HuH-7 (cell line): Measurements from ENCODE around the gene FRMD3.
"Not testable (repeated sequence)": the region's sequence is repeated elsewhere in the genome, so short reads cannot be mapped to it uniquely, and the experiment has no call there.

Experiments
- DNase-seq: peaks from one replicate; pipeline ENCODE4 v3.0.0; 2011; ENCODE audit warnings: low spot score

The FRMD3 gene

GRCh38 chr9:83521411-83521810, 16.8 kb downstream of the FRMD3 start:
- DNase-seq = no peak

DNA sequence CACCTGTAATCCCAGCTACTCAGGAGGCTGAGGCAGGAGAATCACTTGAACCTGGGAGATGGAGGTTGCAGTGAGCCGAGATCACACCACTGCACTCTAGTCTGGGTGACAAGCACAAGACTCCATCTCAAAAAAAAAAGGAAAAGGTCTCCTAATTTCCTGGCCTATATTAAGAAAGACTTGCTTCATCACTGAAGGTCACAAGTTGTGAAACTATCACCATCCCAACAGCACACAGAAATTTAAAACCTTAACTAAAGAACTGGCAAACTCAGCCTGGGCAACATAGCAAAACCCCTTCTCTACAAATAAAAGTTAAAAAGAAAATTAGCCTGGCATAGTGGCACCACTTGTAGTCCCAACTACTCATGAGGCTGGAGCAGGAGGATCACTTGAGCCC, 17.2 kb downstream of the FRMD3 start:
- DNase-seq = no peak

DNA sequence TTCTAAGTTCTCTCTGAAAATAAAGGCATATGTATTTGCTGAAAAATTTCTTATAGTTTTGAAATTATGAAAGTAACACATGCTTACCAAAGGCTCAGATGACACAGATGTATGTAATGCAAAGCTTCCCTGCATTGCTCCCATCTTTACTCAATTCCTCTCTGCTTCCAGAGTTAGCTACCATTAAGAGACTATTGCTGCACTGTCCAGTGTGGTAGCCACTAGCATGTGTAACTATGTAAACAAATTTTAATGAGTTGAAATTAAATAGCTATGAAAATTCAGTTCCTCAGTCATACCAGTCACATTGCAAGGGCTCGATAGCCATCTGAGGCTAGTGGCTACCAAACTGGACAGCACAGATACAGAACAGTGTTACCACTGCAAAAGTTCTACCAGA, 17.9 kb downstream of the FRMD3 start:
- no peak for DNase-seq

DNA sequence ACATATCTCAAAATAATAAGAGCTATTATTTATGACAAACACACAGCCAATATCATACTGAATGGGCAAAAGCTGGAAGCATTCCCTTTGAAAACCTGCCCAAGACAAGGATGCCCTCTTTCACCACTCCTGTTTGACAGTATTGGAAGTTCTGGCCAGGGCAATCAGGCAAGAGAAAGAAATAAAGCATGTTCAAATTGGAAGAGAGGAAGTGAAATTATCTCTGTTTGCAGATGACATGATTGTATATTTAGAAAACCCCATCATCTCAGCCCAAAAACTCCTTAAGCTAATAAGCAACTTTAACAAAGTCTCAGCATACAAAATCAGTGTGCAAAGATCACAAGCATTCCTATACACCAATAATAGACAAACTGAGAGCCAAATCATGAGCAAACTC, 20.2 kb downstream of the FRMD3 start:
- DNase-seq = not testable (repeated sequence)

GRCh38 chr9:83514767-83515166, 23.4 kb downstream of the FRMD3 start:
- no peak for DNase-seq

DNA sequence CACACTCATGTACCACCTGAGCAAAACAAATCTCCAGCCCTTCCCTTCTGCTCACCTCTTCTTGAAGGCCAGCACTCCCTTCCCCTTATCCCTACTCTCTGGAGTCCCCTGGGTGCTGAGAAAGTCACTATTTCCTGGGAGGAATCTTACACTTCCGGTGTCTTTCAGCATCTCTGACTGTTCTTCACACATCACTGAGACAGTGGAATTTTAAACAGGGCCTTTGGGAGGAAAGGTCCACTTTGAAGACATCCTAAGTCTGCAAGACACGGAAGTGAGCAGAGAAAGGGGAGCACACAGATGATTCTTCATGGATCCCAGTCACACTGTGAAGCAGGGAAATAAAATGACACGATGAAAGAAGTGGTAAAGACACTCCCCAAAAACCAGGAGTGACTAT, 25.6 kb downstream of the FRMD3 start:
- DNase-seq = no peak

GRCh38 chr9:83511051-83511450, 27.1 kb downstream of the FRMD3 start:
- DNase-seq = no peak

- DNase-seq = no peak
Measured at GRCh38 chr9:83509402-83509801, 28.8 kb downstream of the FRMD3 start.

GRCh38 chr9:83508067-83508466, 30.1 kb downstream of the FRMD3 start:
- DNase-seq = no peak

DNA sequence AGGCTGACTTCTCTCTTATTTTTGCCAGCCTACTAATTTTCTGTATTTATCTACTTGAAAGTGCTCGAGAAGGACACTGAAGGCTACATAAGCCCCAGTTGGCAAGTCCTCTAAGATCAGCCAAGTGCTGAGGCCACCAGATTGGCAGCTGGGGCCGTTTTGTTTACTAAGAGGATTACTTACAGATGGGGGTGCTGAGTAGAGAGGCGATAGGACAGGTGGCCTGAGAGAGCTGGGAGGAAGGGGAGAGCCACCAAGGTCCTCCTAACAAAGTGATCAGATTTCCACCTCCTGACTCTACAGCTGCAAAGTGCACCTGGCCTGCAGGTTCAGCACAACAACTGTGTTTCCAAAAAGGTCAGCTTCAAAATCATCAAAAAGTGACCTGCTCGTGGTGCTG, 32.9 kb downstream of the FRMD3 start:
- DNase-seq = no peak

DNA sequence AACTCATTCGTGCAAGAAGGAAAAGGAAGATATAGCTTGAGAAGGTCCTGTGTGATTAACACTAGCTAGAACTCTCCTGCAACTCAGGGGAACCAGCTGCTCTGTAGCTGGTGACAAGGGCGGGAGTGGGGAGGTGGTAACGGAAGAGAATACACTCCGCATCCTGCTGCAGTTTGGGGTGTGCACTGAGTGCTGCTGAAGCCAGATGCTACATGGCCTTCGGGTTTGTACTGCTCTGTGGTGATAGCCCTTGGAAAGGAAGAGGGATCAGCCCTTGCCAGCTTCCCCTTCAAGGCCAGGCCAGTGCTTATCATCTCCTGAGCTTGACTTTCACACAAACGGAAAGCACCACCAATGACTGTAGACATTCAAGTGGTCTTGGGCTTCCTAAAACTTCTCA, 34.3 kb downstream of the FRMD3 start:
- no peak for DNase-seq

GRCh38 chr9:83501565-83501964, 36.6 kb downstream of the FRMD3 start:
- DNase-seq = no peak

GRCh38 chr9:83497441-83497840, 40.8 kb downstream of the FRMD3 start:
- DNase-seq = no peak

- DNase-seq = no peak
Measured at GRCh38 chr9:83491995-83492394, 46.2 kb downstream of the FRMD3 start.

GRCh38 chr9:83491413-83491812, 46.8 kb downstream of the FRMD3 start:
- no peak for DNase-seq

DNA sequence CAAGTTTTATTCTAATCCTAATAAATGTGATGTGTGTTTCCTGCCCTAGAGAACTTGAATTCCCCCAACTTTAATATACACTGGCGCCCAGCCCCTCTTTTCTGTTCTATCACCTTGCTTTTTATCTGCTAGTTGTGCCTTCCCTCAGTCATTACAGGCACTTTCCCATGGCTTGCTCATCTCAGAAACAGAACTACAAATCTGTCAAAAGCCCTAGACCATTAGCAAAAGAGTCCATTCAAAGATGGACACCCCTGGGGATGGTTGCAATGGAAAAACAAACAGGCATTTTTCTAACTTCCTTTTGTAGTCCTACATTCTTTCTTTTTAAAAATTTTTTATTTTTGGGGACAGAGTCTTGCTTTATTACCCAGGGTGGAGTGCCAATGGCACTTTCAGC, 48.2 kb downstream of the FRMD3 start:
- DNase-seq = no peak

GRCh38 chr9:83484990-83485389, 53.2 kb downstream of the FRMD3 start:
- DNase-seq = no peak

- DNase-seq = no peak
Measured at GRCh38 chr9:83483223-83483622, 55.0 kb downstream of the FRMD3 start.

GRCh38 chr9:83479765-83480164, 58.4 kb downstream of the FRMD3 start:
- no peak for DNase-seq

GRCh38 chr9:83477571-83477970, 60.6 kb downstream of the FRMD3 start:
- no peak for DNase-seq

GRCh38 chr9:83477120-83477519, 61.1 kb downstream of the FRMD3 start:
- no peak for DNase-seq

GRCh38 chr9:83476513-83476912, 61.7 kb downstream of the FRMD3 start:
- no peak for DNase-seq

- DNase-seq = no peak
Measured at GRCh38 chr9:83475741-83476140, 62.5 kb downstream of the FRMD3 start.

DNA sequence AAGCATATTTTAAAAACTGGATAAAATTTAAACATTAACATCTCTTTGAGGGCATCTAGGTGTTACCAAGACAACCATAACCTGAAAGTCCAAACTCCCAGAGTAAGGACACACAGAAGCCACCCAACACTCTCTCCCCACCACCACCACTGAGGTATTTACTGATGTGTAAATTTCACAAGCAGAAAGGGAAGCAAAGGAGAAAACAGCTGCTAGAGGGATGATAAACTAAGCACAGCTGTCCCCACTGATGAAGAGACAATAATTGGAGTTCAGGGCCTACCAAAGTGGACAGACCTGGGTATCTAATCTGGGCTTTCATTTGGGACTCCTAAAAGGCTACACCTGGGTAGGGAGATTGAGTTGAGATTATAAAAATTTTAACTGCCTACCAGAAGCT, 63.6 kb downstream of the FRMD3 start:
- DNase-seq = no peak

GRCh38 chr9:83473488-83473971, 64.7 kb downstream of the FRMD3 start:
- DNase-seq = no peak
